Rectal smooth muscle tissue (tissue), 1 donor: ENCODE data around the gene SLC35G6.
"Not testable (repeated sequence)": the region's sequence is repeated elsewhere in the genome, so short reads cannot be mapped to it uniquely, and the experiment has no call there.

ENCODE experiments used
- H3K27ac ChIP-seq: one replicate; pipeline ENCODE4 v1.7.0; 2013; ENCODE audit warnings: low read depth, low read length, inconsistent platforms
- H3K27me3 ChIP-seq: one replicate; pipeline ENCODE4 v1.7.0; 2013; ENCODE audit warnings: low read length; ENCODE audit not compliant: control insufficient read depth, insufficient read depth
- H3K36me3 ChIP-seq: one replicate; pipeline ENCODE4 v1.7.0; 2013; ENCODE audit warnings: low read length; ENCODE audit not compliant: control insufficient read depth, insufficient read depth
- H3K4me1 ChIP-seq: one replicate; pipeline ENCODE4 v1.7.0; 2013; ENCODE audit warnings: low read length; ENCODE audit not compliant: control insufficient read depth, insufficient read depth
- H3K4me3 ChIP-seq: one replicate; pipeline ENCODE4 v1.7.0; 2013; ENCODE audit warnings: low read length
- H3K9ac ChIP-seq: one replicate; pipeline ENCODE4 v1.7.0; 2013; ENCODE audit warnings: low read length

SLC35G6 gene

DNA sequence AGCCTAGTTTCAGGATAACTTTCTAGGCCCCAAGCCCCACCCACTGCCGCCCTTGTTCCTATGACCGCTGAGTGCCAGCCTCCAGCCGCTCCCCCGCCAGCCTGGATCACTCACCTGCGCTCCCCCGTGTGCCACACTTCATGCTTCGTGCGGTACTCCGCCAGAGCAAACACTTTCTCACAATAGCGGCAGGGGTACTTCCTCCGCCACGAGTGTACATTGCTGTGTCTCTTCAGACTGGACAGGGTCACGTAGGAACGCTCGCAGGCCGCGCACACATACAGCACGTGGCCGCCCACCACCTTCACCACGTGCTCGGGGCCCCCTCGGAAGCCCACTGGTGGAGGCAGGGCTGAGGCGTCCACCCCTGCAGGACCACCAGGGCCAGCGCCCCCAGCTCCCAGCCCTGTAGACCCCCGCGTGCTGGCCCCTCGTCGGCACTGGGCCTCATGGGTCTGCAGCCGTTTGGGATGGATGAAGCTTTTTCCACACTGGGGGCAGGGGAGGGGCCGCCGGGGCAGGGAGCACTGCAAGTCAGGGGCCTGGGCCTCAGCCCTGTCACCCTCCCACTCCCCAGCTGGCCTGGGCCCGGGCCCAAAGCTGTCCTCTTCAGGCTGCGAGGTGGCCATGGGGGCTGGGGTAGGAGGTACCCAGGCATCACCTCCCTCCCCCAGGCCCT lies 15.5 kb upstream of the SLC35G6 start:
- Histone ChIP-seq H3K4me3 (no peak overlapping the region), H3K4me1 (peaks cover 8% of the 10 kb centered on the region), H3K9ac (no peak overlapping the region), H3K27ac (no peak overlapping the region), H3K27me3 (no peaks in the 10 kb centered on the region), H3K36me3 (peaks cover 11% of the 10 kb centered on the region)

DNA sequence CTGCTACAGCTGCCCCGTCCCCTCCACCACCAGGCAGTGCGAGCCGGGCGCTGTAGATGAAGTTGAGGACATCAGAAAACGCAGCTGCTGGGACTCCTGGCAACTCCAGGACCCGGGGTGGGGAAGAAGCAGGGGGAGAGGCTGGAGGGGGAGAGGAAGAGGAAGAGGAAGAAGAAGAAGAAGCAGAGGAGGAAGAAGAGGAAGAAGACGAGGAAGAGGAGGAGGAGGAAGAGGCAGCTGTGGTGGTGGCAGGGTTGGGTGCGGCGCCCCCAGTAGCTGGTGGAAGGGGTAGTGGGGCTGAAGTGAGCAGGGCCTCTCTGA lies 15.0 kb upstream of the SLC35G6 start:
- H3K27ac ChIP-seq = no peak overlapping the region
- H3K9ac ChIP-seq = no peak overlapping the region

DNA sequence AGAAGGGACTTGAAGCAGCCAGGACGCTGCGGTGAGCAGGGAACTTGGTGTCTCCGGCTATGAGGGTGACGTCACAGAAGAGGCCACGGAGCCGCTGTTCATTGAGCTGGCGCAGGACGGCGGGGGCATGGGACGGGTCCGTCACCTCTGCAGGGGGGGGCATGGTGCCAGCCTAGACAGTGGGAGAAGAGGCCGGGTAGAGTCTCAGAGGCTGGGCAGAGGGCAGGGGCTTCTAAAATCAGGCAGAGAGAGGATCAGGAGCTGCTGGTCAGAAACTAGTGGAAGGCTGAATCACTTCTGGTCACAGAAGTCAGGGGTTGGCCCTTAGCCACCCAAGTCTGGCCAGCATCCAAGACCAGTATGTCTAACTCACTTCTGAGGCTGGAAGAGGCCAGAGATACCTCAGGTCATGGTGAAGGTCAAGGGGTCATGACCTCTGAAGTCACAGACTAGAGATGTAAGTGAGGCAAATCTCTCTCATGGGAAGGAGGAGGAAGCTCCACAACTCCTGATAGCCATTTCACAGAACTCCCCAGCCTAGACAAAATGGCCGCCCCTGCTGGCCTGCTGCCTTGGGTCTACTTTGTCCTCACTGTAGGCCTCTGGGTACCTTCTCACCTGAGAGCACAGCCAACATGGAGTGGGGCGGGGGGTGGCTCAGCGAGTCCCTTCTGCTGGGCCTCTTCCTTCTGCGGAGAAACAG lies 14.5 kb upstream of the SLC35G6 start:
- H3K36me3 ChIP-seq = peaks cover 11% of the 10 kb centered on the region
- no peaks in the 10 kb centered on the region for H3K27me3 ChIP-seq
- no peak overlapping the region for H3K9ac ChIP-seq
- no peak overlapping the region for H3K4me3 ChIP-seq
- peak overlapping the region; percentile 34 for H3K27ac ChIP-seq
- peaks cover 8% of the 10 kb centered on the region for H3K4me1 ChIP-seq

More for the DNA sequence above, 15.0 kb upstream of the SLC35G6 start:
- Histone ChIP-seq H3K27me3 (no peaks in the 10 kb centered on the region), H3K4me3 (no peak overlapping the region), H3K36me3 (peaks cover 11% of the 10 kb centered on the region), H3K4me1 (peaks cover 8% of the 10 kb centered on the region)

DNA sequence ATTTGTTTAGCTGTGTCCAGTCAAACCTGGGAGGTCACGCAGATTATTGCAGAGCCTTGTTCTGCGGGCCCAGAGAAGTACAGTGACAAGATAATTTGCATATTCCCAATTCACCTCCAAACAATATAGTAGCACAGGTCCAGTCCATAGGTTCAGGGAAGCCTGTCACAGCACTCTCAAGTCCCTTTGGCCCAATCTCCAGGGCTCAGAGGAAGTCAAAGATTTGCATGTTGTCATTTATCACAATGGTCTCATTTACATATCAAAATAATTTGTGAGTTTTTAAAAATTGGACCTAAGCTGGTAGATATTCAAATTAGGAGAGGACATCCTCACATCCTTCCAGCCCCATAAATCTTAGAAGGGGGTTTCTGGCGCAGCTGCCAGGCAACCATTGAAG lies 13.7 kb upstream of the SLC35G6 start:
- H3K36me3 ChIP-seq = peaks cover 11% of the 10 kb centered on the region

DNA sequence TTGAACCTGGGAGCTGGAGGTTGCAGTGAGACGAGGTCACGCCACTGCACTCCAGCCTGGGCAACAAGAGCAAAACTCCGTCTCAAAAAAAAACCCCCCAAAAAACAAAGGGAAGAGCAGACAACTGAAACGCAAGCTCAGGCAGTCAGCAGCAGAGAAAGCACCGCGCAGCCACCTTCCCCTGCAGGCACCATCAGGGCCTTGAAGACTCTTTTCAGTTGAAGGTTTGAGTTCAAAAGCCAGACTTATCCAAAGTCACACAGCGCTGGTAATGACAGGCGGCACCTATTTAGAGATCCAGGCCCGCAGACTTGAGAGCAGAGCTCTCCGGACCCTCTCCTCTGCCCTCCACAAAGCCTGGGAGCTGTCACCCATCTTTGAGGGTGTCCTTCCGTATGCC lies 13.0 kb upstream of the SLC35G6 start:
- Histone ChIP-seq H3K4me3 (no peak overlapping the region), H3K27ac (no peak overlapping the region), H3K36me3 (peaks cover 7% of the 10 kb centered on the region), H3K9ac (no peak overlapping the region), H3K4me1 (peaks cover 8% of the 10 kb centered on the region), H3K27me3 (no peaks in the 10 kb centered on the region)

More for the DNA sequence above, 13.7 kb upstream of the SLC35G6 start:
- Histone ChIP-seq H3K4me3 (no peak overlapping the region), H3K27ac (peak overlapping the region; percentile 34), H3K9ac (no peak overlapping the region), H3K4me1 (peaks cover 8% of the 10 kb centered on the region), H3K27me3 (no peaks in the 10 kb centered on the region)

DNA sequence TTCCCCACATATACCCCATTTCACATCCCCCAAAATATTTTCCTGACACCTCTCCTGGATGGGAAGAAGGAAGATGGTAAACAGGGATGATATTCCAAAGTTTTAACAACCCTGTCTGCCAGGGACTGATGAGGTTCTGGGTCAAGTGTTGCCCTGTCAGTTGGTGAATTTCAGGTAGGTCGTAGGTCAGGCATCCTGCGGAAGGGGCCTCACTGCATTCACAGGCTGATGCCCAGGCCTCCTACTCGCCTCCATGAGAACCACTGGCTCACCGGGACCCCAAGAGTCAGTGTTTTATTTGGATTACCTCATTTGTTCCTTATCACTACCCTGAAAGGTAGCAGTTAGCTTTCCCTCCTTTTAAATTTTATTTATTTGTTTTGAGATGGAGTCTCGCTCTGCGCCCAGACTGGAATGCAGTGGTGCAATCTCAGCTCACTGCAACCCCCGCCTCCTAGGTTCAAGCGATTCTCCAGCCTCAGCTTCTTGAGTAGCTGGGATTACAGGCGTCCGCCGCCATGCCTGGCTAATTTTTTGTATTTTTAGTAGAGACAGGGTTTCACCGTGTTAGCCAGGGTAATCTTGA lies 12.3 kb upstream of the SLC35G6 start:
- Histone ChIP-seq H3K9ac (no peak overlapping the region), H3K4me1 (peaks cover 8% of the 10 kb centered on the region), H3K27ac (no peak overlapping the region), H3K4me3 (no peak overlapping the region), H3K27me3 (no peaks in the 10 kb centered on the region), H3K36me3 (peaks cover 6% of the 10 kb centered on the region)

DNA sequence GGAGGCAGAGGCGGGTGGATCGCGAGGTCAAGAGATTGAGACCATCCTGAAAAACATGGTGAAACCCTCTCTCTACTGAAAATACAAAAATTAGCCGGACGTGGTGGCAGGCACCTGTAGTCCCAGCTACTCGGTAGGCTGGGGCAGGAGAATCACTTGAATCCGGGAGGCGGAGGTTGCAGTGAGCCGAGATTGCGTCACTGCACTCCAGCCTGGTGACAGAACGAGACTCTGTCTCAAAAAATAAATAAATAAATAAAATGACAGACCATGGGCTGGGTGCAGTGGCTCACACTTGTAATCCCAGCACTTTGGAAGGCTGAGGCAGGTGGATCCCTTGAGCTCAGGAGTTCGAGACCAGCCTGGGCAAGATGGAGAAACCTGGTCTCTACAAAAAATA lies 11.4 kb upstream of the SLC35G6 start:
- not testable (repeated sequence) for H3K36me3 ChIP-seq, H3K27ac ChIP-seq, H3K4me3 ChIP-seq, H3K4me1 ChIP-seq, H3K27me3 ChIP-seq, H3K9ac ChIP-seq

DNA sequence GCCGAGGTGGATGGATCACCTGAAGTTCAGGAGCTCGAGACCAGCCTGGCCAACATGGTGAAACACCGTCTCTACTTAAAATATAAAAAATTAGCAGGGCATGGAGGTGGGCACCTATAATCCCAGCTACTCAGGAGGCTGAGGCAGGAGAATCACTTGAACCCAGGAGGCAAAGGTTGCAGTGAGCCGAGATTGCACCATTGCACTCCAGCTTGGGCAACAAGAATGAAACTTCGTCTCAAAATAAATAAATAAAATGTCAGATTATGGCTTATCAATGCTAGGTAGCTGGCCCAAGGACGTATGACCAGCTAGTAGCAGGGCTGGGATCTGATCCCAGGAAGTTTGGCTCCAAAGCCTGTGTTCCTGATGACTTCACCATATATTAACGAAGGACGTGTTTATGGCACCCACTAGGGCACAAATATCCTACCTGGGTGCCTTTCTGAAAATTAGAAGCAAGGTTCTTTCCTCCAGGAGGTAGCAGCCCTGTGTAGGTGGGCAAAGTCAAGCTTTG lies 10.7 kb upstream of the SLC35G6 start:
- peaks cover 10% of the 10 kb centered on the region for H3K4me1 ChIP-seq
- H3K4me3 ChIP-seq, H3K27me3 ChIP-seq, H3K27ac ChIP-seq, H3K9ac ChIP-seq, H3K36me3 ChIP-seq: not testable (repeated sequence)

DNA sequence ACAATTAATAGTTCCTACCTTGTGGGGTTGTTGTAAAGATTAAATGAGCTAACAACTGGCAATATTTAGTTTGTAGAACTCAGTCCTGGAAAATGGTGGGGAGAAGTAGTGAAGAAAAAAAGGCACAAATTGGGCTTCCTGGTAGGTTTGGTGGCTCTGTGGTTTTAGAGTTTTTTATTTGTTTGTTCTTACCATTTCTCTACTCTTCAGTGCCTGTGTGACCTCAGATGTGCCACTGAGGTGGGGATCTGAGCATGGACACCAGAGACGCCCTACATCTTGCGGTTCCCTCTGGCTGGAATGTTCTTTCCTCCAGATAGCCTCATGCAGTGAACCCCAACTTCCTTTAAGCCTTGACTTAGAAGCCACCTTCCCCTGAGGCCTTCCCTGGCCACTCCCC lies 9.5 kb upstream of the SLC35G6 start:
- no peaks in the 10 kb centered on the region for H3K27me3 ChIP-seq
- H3K36me3 ChIP-seq = no peaks in the 10 kb centered on the region
- H3K4me1 ChIP-seq = peaks cover 11% of the 10 kb centered on the region
- H3K9ac ChIP-seq = no peak overlapping the region
- H3K27ac ChIP-seq = no peak overlapping the region
- H3K4me3 ChIP-seq = no peak overlapping the region

DNA sequence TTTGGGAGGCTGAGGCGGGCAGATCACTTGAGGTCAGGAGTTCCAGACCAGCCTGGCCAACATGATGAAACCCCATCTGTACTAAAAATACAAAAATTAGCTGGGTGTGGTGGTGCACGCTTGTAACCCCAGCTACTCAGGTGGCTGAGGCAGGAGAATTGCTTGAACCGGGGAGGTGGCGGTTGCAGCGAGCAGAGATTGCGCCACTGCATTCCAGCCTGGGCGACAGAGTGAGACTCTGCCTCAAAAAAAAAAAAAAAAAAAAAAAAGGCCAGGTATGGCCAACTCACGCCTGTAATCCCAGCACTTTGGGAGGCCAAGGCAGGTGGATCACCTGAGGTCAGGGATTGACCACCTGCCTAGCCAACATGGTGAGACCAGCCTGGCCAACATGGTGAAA lies 6.5 kb upstream of the SLC35G6 start:
- H3K4me3 ChIP-seq, H3K9ac ChIP-seq, H3K36me3 ChIP-seq, H3K27me3 ChIP-seq: not testable (repeated sequence)
- Histone ChIP-seq H3K27ac (peak overlapping the region; percentile 99), H3K4me1 (peaks cover 16% of the 10 kb centered on the region)

DNA sequence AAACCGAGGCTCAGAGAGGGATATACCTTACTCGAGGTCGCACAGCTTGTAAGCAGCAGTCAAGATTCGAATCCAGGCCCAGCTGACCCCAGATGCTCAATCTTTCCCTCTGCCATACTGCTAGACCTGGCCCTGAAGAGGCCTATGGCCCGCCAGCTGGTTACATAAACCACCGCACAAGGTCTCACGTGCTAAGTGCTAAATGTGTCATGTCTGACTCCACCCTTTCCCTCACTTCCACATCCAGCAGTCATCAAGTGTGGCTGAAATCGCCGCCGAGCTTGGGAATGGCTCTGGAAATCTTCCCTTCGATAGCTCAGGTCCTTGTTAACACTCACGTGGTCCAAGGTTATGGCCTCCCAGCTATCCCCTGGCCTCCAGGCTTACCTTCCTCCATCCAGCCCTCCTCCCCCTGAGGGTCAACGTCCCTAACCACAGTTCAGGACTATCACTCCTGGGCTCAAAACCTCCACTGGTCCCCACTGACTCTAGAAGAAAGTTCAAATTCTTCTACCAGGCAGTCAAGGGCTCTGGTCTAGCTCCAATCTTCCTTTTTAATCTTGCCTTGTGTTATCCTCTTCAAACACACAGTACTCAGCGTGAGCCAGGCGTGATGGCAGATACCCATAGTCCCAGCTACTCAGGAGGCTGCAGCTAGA lies 5.4 kb upstream of the SLC35G6 start:
- Histone ChIP-seq H3K4me3 (no peak overlapping the region), H3K4me1 (peaks cover 21% of the 10 kb centered on the region), H3K36me3 (no peaks in the 10 kb centered on the region), H3K9ac (no peak overlapping the region), H3K27me3 (no peaks in the 10 kb centered on the region), H3K27ac (peak overlapping the region; percentile 99)

DNA sequence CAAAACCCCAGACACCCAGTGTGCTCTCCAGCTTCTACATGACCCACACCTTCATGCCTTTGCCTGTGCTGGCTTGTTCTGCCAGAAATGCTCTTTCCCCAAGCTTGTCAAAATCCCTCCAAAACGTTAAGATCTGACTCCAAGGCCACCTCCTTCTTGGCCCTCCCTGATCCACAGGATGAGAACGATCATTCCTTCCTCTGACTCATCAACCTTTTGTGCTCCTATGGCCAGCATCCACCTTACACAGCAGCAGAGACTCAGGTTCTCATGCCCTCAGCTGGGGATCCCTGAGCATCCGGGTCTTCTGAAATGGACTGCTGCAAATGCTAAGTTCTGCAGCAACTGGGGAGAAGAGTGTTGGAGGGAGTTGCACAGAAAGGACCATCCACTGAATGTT lies 4.8 kb upstream of the SLC35G6 start:
- Histone ChIP-seq H3K36me3 (no peaks in the 10 kb centered on the region), H3K27me3 (no peaks in the 10 kb centered on the region), H3K4me3 (peak overlapping the region; percentile 35), H3K9ac (no peak overlapping the region), H3K4me1 (peaks cover 21% of the 10 kb centered on the region), H3K27ac (peak overlapping the region; percentile 99)
